ENCODE results near the gene SEC14L3.

SEC14L3 gene

GRCh38 chr22:30432520-30432919 is 39.3 kb downstream of the SEC14L3 start:
- H3K27me3 ChIP-seq (ENCODE audit: insufficient read depth, low read length): no peaks in the 10 kb centered on the region
- no peaks in the 10 kb centered on the region for H3K4me1 ChIP-seq (ENCODE audit: insufficient read depth, low read length)
- no peak overlapping the region for H2AFZ ChIP-seq (ENCODE audit: low read depth, low read length)
- no peak overlapping the region for H3K4me3 ChIP-seq (ENCODE audit: low read length)
- peaks cover 2% of the 10 kb centered on the region for H3K9me3 ChIP-seq (ENCODE audit: low read length)
- no peaks in the 10 kb centered on the region for H3K36me3 ChIP-seq (ENCODE audit: insufficient read depth, low read length)

DNA sequence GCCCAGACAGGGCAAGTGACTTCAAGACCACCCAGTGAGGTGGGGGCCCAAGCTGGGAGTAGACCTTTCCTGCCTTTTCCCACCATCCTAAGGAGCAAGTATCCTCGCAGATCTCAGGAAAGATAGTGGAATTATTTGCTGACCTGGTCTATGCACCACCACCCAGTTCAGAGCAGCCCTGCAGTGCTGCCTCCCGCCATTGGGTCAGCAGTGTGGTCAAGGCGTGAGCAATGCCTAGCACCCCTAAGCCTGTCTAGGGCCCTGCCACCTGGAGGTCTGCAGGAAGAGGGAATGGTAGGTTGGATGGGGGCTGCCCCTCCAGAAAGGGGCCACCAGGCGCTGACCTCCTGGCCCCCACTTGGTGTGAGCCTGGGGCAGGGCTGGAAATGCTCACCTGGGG is 39.7 kb downstream of the SEC14L3 start:
- Histone ChIP-seq H3K27me3 (ENCODE audit: insufficient read depth, low read length) (no peaks in the 10 kb centered on the region), H3K36me3 (ENCODE audit: insufficient read depth, low read length) (no peaks in the 10 kb centered on the region), H3K4me3 (ENCODE audit: low read length) (no peak overlapping the region), H2AFZ (ENCODE audit: low read depth, low read length) (no peak overlapping the region), H3K9me3 (ENCODE audit: low read length) (peaks cover 2% of the 10 kb centered on the region), H3K4me1 (ENCODE audit: insufficient read depth, low read length) (no peaks in the 10 kb centered on the region)

- Histone ChIP-seq H3K36me3 (ENCODE audit: insufficient read depth, low read length) (no peaks in the 10 kb centered on the region), H3K27me3 (ENCODE audit: insufficient read depth, low read length) (no peaks in the 10 kb centered on the region), H3K9me3 (ENCODE audit: low read length) (peaks cover 2% of the 10 kb centered on the region), H3K4me1 (ENCODE audit: insufficient read depth, low read length) (no peaks in the 10 kb centered on the region), H2AFZ (ENCODE audit: low read depth, low read length) (no peak overlapping the region), H3K4me3 (ENCODE audit: low read length) (no peak overlapping the region)
Measured at GRCh38 chr22:30430933-30431332, 40.9 kb downstream of the SEC14L3 start.

- H3K36me3 ChIP-seq (ENCODE audit: insufficient read depth, low read length): no peaks in the 10 kb centered on the region
- H2AFZ ChIP-seq (ENCODE audit: low read depth, low read length): no peak overlapping the region
- H3K4me3 ChIP-seq (ENCODE audit: low read length): no peak overlapping the region
- no peaks in the 10 kb centered on the region for H3K27me3 ChIP-seq (ENCODE audit: insufficient read depth, low read length)
- no peaks in the 10 kb centered on the region for H3K9me3 ChIP-seq (ENCODE audit: low read length)
- no peaks in the 10 kb centered on the region for H3K4me1 ChIP-seq (ENCODE audit: insufficient read depth, low read length)
Measured at GRCh38 chr22:30429887-30430286, 41.9 kb downstream of the SEC14L3 start.

- Histone ChIP-seq H3K9me3 (ENCODE audit: low read length) (no peaks in the 10 kb centered on the region), H3K36me3 (ENCODE audit: insufficient read depth, low read length) (no peaks in the 10 kb centered on the region), H2AFZ (ENCODE audit: low read depth, low read length) (no peak overlapping the region), H3K27me3 (ENCODE audit: insufficient read depth, low read length) (no peaks in the 10 kb centered on the region), H3K4me1 (ENCODE audit: insufficient read depth, low read length) (peaks cover 9% of the 10 kb centered on the region), H3K4me3 (ENCODE audit: low read length) (no peak overlapping the region)
Measured at GRCh38 chr22:30427871-30428270, 43.9 kb downstream of the SEC14L3 start.

- Histone ChIP-seq H3K4me1 (ENCODE audit: insufficient read depth, low read length) (peaks cover 21% of the 10 kb centered on the region), H3K4me3 (ENCODE audit: low read length) (peak overlapping the region; percentile 67), H3K27me3 (ENCODE audit: insufficient read depth, low read length) (no peaks in the 10 kb centered on the region), H3K36me3 (ENCODE audit: insufficient read depth, low read length) (no peaks in the 10 kb centered on the region), H2AFZ (ENCODE audit: low read depth, low read length) (no peak overlapping the region), H3K9me3 (ENCODE audit: low read length) (no peaks in the 10 kb centered on the region)
Measured at GRCh38 chr22:30426388-30427353, 45.1 kb downstream of the SEC14L3 start.

DNA sequence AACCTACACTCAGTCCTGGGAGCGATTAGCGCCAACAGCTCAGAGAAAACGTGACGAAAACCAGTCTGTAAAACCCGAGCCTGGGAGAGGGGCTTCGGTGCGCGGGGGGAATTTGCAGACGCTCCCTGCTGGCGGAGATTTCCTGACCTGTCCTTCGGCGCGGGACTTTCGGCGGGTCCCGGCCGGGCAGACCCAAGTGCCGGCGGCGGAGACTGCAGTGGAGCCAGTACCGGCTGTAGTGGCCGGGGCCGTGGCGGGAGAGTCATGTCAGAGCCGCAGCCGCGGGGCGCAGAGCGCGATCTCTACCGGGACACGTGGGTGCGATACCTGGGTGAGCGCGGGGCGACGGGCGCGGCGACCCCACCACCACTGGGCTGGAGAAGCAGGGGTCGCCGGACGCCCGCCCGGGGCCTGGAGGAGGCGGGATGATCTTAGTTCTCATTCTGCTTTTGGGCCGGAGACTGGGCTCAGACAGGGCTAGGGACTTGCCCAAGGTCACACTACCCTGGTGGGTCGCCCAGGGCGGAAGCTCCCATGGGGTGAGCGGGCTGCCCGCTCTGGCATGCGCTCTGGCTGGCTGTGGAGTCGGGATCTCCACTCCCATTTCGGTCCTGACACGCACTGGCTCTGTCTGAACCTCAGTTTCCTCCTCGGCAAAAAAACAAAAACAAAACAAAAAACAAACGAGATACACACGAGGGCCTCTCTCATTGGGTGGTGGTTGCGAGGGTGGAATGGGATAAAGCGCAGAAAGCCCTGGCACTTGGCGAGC is 46.0 kb downstream of the SEC14L3 start, which contains the start of gene MTFP1:
TSS of gene MTFP1 (plus strand) at position 153 of the 772 bp plus-strand sequence. CDS start at position 265, 112 bp downstream.
- H3K4me1 ChIP-seq (ENCODE audit: insufficient read depth, low read length): peaks cover 24% of the 10 kb centered on the region

DNA sequence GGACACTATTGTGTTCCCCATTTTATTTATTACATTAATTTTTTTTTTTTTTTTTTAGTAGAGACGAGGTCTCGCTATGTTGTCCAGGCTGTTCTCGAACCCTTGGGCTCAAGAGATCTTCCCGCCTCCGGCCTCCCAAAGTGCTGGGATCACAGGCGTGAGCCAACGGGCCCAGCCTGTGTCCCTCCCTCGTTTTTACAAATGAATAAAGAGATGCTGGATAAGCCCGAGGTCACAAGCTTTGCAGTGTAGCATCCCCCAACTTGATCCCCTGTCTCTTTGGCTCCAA is 46.5 kb downstream of the SEC14L3 start:
- Histone ChIP-seq H3K9me3 (ENCODE audit: low read length) (no peaks in the 10 kb centered on the region), H3K4me1 (ENCODE audit: insufficient read depth, low read length) (peaks cover 29% of the 10 kb centered on the region), H3K4me3 (ENCODE audit: low read length) (peak overlapping the region; percentile 67), H3K36me3 (ENCODE audit: insufficient read depth, low read length) (no peaks in the 10 kb centered on the region), H3K27me3 (ENCODE audit: insufficient read depth, low read length) (no peaks in the 10 kb centered on the region), H2AFZ (ENCODE audit: low read depth, low read length) (peak overlapping the region; percentile 95)

More for the DNA sequence above, 46.0 kb downstream of the SEC14L3 start, which contains the start of gene MTFP1:
- H2AFZ ChIP-seq (ENCODE audit: low read depth, low read length): peak within 1 kb of the TSS; percentile 95
- H3K9me3 ChIP-seq (ENCODE audit: low read length): no peaks in the 10 kb centered on the region
- H3K36me3 ChIP-seq (ENCODE audit: insufficient read depth, low read length): no peaks in the 10 kb centered on the region
- H3K27me3 ChIP-seq (ENCODE audit: insufficient read depth, low read length): no peaks in the 10 kb centered on the region
- peak within 1 kb of the TSS; percentile 67 for H3K4me3 ChIP-seq (ENCODE audit: low read length)

GRCh38 chr22:30424534-30425326 is 47.1 kb downstream of the SEC14L3 start:
- Histone ChIP-seq H3K27me3 (ENCODE audit: insufficient read depth, low read length) (no peaks in the 10 kb centered on the region), H3K4me1 (ENCODE audit: insufficient read depth, low read length) (peaks cover 29% of the 10 kb centered on the region), H2AFZ (ENCODE audit: low read depth, low read length) (peak overlapping the region; percentile 88), H3K4me3 (ENCODE audit: low read length) (peak overlapping the region; percentile 67), H3K36me3 (ENCODE audit: insufficient read depth, low read length) (no peaks in the 10 kb centered on the region), H3K9me3 (ENCODE audit: low read length) (no peaks in the 10 kb centered on the region)

DNA sequence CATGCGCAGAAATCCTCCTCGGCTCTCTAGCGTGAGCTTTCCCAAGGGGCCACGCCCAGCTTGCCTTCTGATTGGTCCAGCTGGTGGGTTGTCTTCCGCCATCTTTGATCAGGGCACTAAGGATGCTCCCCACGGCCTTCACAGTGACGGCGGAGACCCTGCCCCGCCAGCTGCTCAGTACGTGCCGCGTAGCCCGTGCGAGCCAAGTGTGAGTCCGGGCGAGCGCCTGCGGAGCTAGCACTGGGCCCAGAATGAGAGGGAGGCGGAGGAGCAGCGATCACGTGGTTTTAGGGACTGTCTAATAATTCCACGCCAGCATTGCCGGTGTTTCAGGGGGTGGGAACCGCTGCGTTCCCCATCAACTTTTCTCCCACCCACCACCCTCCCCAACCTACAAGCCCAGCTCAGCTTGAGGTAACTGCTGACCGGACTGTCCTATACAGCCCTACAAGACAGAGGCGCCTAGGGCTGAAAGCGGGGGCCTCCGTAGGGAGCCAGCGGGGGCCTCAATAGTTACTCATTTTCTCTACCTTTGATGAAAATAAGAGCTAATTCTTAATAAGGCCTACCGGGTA is 47.8 kb downstream of the SEC14L3 start:
- Histone ChIP-seq H3K9me3 (ENCODE audit: low read length) (no peaks in the 10 kb centered on the region), H3K4me3 (ENCODE audit: low read length) (peak overlapping the region; percentile 67), H2AFZ (ENCODE audit: low read depth, low read length) (peak overlapping the region; percentile 88), H3K4me1 (ENCODE audit: insufficient read depth, low read length) (peaks cover 29% of the 10 kb centered on the region), H3K27me3 (ENCODE audit: insufficient read depth, low read length) (no peaks in the 10 kb centered on the region), H3K36me3 (ENCODE audit: insufficient read depth, low read length) (no peaks in the 10 kb centered on the region)

DNA sequence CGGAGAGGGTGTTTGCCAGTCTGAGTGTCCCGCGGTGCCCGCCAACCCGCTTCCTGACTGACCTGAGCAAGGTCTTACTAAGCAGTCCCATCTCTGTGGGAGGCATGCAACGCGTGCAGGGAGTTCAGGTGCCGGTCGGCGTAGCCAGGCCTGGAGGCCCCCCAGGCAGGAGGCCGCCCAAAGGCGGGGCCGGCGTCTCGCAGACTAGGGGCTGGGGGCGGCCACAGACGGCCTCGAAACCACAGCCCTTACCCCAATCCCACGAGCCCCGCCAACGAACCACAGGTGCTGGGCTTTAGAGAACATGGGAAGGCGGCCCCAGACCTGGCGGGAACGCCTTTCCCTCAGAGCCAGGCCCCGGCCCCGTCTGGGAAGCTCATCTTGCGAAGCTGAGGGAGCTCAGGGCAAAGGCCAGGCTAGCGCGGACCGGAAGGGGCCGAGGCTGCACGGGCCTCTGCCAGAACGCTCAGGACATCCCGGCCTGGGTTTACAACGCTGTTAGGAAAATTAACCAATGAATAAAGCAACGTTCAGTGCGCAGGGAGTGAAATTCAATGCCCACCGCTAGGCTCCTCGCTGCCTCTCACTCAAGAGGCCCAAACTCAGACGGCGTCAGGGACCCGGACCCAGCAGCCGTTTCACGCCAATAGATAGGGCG is 48.4 kb downstream of the SEC14L3 start:
- peaks cover 29% of the 10 kb centered on the region for H3K4me1 ChIP-seq (ENCODE audit: insufficient read depth, low read length)

More for the DNA sequence above, 48.4 kb downstream of the SEC14L3 start:
- H3K9me3 ChIP-seq (ENCODE audit: low read length): no peaks in the 10 kb centered on the region
- no peaks in the 10 kb centered on the region for H3K27me3 ChIP-seq (ENCODE audit: insufficient read depth, low read length)
- peak overlapping the region; percentile 21 for H2AFZ ChIP-seq (ENCODE audit: low read depth, low read length)
- peak overlapping the region; percentile 67 for H3K4me3 ChIP-seq (ENCODE audit: low read length)
- H3K36me3 ChIP-seq (ENCODE audit: insufficient read depth, low read length): peaks cover 4% of the 10 kb centered on the region
